Chondrocyte (in vitro differentiated cells): Measurements from ENCODE around the gene RPS15A. TPM values are rescaled to one million over a fixed set of nuclear protein-coding genes. Genes with fewer than 3 reads are reported as not detected.

Source experiments
- DNase-seq: peaks from one replicate; pipeline ENCODE4 v3.0.0; 2021; ENCODE audit warnings: mixed read lengths, low spot score
- H3K27ac Mint-ChIP-seq: one replicate; pipeline ENCODE4 v1.8.0; 2021; ENCODE audit warnings: mild to moderate bottlenecking, moderate library complexity, mixed read lengths; ENCODE audit not compliant: unreplicated experiment
- H3K27me3 Mint-ChIP-seq: 2 replicates; pipeline ENCODE4 v1.8.0; 2021; ENCODE audit warnings: low read depth, mixed read lengths
- H3K36me3 Mint-ChIP-seq: 2 replicates; pipeline ENCODE4 v1.8.0; 2021; ENCODE audit warnings: low read depth, mixed read lengths
- H3K4me1 Mint-ChIP-seq: 2 replicates; pipeline ENCODE4 v1.8.0; 2021; ENCODE audit warnings: low read depth, mild to moderate bottlenecking, mixed read lengths
- H3K4me3 Mint-ChIP-seq: one replicate; pipeline ENCODE4 v1.8.0; 2021; ENCODE audit warnings: mild to moderate bottlenecking, moderate library complexity, mixed read lengths; ENCODE audit not compliant: unreplicated experiment
- H3K9me3 Mint-ChIP-seq: 2 replicates; pipeline ENCODE4 v1.8.0; 2021; ENCODE audit warnings: low read depth, mixed read lengths
- CTCF ChIP-seq: fragments of 200-600 bp; sonication (generic); IDR thresholded peaks from 2 replicates; pipeline ENCODE4 v1.5.0; 2021; ENCODE audit warnings: antibody characterized with exemption, mild to moderate bottlenecking, moderate library complexity
- total RNA-seq: library from RNA; stranded (reverse); gene quantifications from 3 replicates; pipeline ENCODE4 v1.2.1, GENCODE V29; 2021

Gene RPS15A
- total RNA-seq, 1 donor from 2014 or later = 794 TPM

- no peak for DNase-seq
- Mint-ChIP-seq H3K9me3 (no peaks in the 10 kb centered on the region), H3K36me3 (peaks cover 7% of the 10 kb centered on the region), H3K27me3 (no peaks in the 10 kb centered on the region), H3K4me3 (no peak overlapping the region), H3K27ac (no peak overlapping the region), H3K4me1 (peaks cover 29% of the 10 kb centered on the region)
- TF ChIP-seq CTCF = no peak
These were observed 7.6 kb upstream of the RPS15A start for GRCh38 chr16:18797746-18798145.

GRCh38 chr16:18796377-18796776 lies 6.2 kb upstream of the RPS15A start:
- peaks cover 8% of the 10 kb centered on the region for H3K36me3 Mint-ChIP-seq
- no peaks in the 10 kb centered on the region for H3K27me3 Mint-ChIP-seq
- no peak overlapping the region for H3K4me3 Mint-ChIP-seq
- TF ChIP-seq CTCF = no peak
- H3K9me3 Mint-ChIP-seq = no peaks in the 10 kb centered on the region
- H3K4me1 Mint-ChIP-seq = peaks cover 23% of the 10 kb centered on the region
- no peak for DNase-seq
- no peak overlapping the region for H3K27ac Mint-ChIP-seq

GRCh38 chr16:18792836-18793433 lies 2.8 kb upstream of the RPS15A start:
- H3K4me3 Mint-ChIP-seq = no peak overlapping the region
- peak overlapping the region; percentile 42 for H3K27ac Mint-ChIP-seq
- DNase-seq = no peak
- H3K4me1 Mint-ChIP-seq = peaks cover 22% of the 10 kb centered on the region
- H3K36me3 Mint-ChIP-seq = peaks cover 18% of the 10 kb centered on the region
- H3K9me3 Mint-ChIP-seq = no peaks in the 10 kb centered on the region
- no peaks in the 10 kb centered on the region for H3K27me3 Mint-ChIP-seq
- TF ChIP-seq CTCF = no peak

GRCh38 chr16:18789515-18789849 lies 652 bp downstream of the RPS15A start:
- H3K27me3 Mint-ChIP-seq = no peaks in the 10 kb centered on the region
- H3K4me1 Mint-ChIP-seq = peaks cover 54% of the 10 kb centered on the region
- H3K9me3 Mint-ChIP-seq = no peaks in the 10 kb centered on the region
- H3K36me3 Mint-ChIP-seq = peaks cover 38% of the 10 kb centered on the region
- DNase-seq = no peak
- TF ChIP-seq CTCF = no peak
- H3K4me3 Mint-ChIP-seq = peak overlapping the region; percentile 96
- peak overlapping the region; percentile 94 for H3K27ac Mint-ChIP-seq

- no peak for TF ChIP-seq CTCF
- DNase-seq = no peak
- H3K4me3 Mint-ChIP-seq = peak overlapping the region; percentile 96
- H3K9me3 Mint-ChIP-seq = no peaks in the 10 kb centered on the region
- H3K27me3 Mint-ChIP-seq = no peaks in the 10 kb centered on the region
- H3K36me3 Mint-ChIP-seq = peaks cover 37% of the 10 kb centered on the region
- peak overlapping the region; percentile 94 for H3K27ac Mint-ChIP-seq
- peaks cover 54% of the 10 kb centered on the region for H3K4me1 Mint-ChIP-seq
These were observed 1.2 kb downstream of the RPS15A start for GRCh38 chr16:18788828-18789514.
